ENCODE results near the gene PARP11.

The PARP11 gene

GRCh38 chr12:3772380-3772779 lies 100.8 kb downstream of the PARP11 start:
- DNase-seq (ENCODE audit: low read depth in 3 of 3, low spot score in 1 of 3): no peak

GRCh38 chr12:3771853-3772252 lies 101.3 kb downstream of the PARP11 start:
- no peak for DNase-seq (ENCODE audit: low read depth in 3 of 3, low spot score in 1 of 3)

- no peak for DNase-seq (ENCODE audit: low read depth in 3 of 3, low spot score in 1 of 3)
These were observed 102.3 kb downstream of the PARP11 start for GRCh38 chr12:3770891-3771290.

GRCh38 chr12:3768911-3769447 lies 104.2 kb downstream of the PARP11 start:
- no peak for DNase-seq (ENCODE audit: low read depth in 3 of 3, low spot score in 1 of 3)

GRCh38 chr12:3761116-3761735 lies 112.0 kb downstream of the PARP11 start:
- DNase-seq (ENCODE audit: low read depth in 3 of 3, low spot score in 1 of 3): no peak

- DNase-seq (ENCODE audit: low read depth in 3 of 3, low spot score in 1 of 3): no peak
These were observed 113.3 kb downstream of the PARP11 start for GRCh38 chr12:3759878-3760277.

Data from stimulated activated CD4-positive, alpha-beta T cell treated with anti-CD3 and anti-CD28 coated beads, TNF-alpha, amount 100 ng/mL, for 1 hour (primary cell).